Pulmonary artery endothelial cell (primary cell): ENCODE data around the gene FGF9. TPM values are rescaled to one million over a fixed set of nuclear protein-coding genes. Genes with fewer than 3 reads are reported as not detected.

Source experiments
- DNase-seq: peaks from one replicate; pipeline ENCODE4 v3.0.0-alpha.2; 2011; ENCODE audit warnings: low read depth, low spot score
- total RNA-seq: library from RNA; depleted of rRNA; stranded (reverse); fragments of >200 nt; gene quantifications from 2 replicates; pipeline ENCODE4 v1.2.3, GENCODE V29; 2014

Gene FGF9
- total RNA-seq, 1 donor from 2014 or later, result not detected

DNA sequence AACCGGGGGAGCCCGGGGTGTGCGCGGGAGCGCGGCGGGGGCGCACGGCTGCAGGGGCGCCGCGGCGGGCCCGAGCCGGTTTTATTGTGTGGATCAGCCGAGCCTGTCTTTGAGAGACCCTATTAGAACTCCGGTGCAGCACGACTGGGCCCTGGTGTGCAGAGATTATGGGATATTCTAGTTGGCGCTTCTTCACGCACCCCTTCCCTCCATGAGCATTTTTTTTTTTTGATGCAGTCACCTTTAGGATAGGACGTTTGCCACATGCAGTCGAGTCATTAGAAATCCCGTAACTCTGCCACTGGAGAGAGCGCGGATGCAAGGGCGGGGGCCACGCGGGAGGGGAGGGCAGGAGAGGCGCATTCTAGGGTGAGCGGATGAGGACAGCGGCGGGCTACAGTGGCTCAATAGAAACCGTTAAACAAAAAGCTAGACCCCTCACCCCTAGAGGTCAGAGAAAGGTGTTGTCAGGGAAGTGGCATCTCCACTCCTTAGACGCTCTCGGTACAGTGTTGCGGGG, 3.7 kb downstream of the FGF9 start:
- DNase-seq, result no peak

DNA sequence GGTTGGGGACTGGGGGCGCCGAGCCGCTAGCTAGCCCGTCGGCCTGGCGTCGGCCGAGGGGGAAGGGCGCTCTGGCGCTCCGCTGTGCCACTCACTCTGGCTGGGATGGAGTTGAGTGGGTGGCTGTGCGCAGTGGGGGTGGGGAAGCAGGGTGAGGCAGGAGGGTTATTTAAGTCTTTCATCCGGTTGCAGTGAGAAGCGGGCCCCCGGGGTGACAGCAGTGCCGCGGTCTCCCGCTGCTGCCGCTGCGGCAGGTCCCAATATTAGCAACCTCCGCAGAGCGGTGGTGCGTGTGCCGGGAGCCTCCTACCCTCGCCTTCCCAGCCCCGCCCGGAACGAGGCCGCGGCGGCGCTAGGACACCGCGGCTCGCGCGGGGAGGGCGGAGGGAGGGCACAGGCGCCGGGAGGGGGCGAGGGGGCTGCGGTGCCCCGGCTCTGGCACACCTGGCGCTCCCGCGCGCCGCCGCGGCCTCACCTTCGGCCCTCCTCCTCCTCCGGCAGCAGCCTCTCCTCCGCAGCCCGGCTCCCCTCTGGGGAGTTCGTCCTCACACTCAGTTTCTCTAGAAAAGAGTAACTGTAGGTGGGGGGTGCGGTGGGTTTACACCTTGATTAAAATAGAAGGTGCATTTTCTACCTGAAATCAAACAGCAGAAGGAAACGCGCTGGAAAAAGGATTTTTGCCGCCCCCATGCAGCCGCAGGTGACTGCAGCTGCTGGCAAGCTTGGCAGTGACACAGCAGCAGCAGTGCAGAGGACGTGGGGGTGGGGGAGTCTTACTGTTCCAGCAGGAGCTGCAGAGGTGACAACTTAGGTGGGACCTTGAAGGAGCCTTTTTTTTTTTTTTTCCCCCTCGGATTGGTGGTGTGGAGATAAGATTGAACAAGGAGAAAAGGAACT, 4.5 kb downstream of the FGF9 start:
- DNase-seq, result no peak

DNA sequence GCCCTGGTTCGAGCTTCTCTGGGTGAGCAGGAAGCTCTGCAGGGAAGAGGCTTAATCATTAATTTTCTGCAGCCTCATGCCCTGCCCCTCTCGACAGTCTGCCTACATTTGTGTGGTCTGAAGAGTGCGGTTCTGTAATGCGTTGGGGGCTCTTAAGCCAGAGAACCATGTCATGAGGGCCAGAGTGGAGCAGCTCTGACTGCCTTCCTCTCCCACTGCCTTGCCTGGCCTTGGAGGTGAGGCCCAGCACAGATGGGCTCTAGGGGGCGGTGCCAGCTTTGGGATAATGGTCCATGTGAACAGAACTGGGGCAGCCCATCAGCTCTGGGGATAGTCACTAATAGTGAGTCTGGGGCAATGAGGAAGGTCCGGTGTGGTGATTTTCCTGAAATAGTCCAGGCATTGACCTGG, 5.7 kb downstream of the FGF9 start:
- no peak for DNase-seq

DNA sequence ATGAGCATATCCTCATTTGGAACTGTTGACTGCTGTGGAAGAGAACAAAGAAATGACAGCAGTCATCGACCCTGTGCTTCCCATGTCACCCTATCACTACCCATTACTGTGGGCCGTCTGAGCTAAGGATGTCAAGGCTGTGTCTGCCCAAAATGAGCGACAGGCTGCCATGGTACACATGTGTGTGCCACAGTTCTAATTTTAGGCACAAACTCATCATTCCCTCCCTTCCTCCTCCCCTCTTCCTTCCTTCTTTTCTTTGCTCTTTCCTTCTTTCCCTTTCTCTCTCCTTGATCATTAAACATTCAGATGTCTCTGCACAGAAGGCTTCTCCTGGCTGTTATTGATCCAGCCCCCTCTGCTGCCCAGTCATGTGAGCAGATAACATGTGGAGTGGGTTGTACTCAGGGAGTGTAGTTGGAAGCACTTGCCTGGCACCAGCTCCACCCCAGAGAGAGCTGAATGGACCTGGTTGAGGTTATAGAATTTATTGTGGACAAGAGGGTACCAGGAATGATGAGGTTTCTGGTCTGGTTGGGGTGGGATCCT, 6.3 kb downstream of the FGF9 start:
- DNase-seq, result no peak

DNA sequence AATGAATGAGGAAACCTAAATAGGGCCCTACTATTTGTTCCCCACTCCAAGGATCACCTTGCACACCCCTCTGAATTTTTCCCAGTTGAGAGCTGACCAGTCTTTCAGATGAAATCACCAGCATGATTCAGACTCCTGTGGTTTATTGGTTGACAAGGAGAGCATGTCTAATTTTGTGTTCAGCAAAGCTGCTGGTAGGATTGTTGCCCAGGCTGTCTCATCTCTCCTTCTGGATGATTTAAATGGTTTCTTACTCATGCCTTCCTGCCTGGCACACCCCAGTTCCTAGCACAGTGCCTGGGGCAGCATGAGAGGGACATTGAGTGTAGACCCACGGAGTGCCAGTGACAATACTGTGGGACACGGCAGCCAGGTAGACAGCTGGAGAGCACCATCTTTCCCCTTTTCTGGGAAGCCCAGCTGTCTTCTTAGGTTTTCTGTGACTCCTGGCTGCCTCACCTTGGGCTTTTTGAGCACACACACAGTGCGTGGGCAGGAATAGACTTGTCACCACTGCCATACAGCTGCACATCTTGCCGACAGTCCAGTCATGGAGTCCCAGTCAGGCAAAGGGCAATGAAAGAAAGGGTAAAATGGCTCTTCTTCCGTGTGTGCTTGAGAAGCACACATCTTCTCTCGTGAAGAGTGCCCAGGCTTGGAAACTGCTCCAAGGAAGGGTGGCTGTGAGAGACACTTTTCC, 12.3 kb downstream of the FGF9 start:
- DNase-seq, result no peak

DNA sequence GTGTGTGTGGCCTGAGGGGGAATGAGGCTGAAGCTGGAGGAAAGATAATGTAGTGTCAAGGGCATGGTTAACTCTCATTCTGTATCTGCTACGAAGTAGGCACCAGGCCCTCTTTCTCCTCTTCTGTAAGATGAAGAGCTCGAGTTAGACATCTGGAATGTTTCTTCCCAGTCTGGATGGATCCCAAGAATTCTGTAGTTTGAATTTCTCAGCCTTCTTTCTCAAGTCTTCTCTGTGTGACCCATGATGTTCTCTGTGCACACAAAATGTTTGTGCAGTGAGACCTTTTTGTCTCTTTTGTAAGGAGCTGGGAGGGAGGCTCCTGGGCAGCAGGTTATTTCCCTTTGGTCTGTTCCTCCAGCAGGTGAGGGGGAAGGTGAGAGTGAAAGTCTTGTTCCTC, 13.7 kb downstream of the FGF9 start:
- DNase-seq, result no peak

DNA sequence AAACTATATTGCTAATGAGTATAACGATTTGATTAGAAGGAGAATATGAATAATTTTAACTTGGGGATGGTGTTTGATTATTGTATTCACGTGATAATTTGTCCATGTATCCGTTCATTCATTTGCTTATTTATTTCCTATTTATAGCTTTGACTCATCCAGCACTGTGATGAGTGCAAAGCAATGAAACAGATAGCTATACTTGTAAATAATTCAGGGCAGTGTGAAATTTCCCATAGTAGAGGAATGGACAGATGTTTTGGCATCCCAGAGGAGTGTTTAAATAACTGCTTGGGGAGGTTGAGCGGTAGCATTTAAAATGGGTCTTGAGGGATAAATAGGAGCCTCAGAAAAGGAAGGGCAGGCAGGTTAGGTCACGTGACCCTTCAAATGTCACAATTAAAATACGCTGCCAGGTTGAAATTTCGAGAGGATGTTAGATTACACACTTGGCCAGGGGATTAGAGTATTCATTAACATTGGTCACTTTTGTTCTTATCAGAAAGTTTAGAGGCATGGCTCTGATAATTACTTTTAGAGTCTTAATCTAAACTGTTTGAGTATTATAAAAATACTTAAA, 14.7 kb downstream of the FGF9 start:
- DNase-seq, result no peak

DNA sequence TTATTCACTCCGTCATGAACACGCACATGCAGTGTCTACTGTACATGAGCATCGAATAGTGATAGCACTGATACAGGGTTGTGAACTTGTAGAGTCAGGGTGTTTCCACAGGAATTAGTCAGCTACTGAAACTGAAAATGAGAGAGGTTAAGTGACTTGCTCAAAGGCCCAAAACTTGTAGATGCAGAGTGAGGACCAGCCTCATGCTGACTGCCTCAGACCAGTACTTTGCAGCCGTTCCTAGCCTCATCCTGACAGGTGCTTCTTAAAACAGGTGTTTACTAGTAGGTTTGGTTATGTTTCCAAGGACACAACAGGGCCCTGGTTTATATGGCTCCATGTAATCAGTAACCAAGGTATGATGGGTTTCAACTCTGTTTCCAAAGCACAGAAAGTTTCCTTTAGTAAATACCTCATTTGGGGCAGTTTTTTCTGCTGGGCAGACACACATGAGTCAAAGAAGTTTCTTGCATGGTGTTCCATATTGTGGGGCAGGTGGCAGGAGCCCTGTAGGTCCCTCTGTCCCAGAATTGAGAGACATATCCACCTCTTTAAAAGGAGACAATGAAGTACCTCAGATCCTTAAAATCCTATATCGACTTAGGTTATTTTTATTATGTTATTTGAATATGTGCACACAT, 16.0 kb downstream of the FGF9 start:
- no peak for DNase-seq

DNA sequence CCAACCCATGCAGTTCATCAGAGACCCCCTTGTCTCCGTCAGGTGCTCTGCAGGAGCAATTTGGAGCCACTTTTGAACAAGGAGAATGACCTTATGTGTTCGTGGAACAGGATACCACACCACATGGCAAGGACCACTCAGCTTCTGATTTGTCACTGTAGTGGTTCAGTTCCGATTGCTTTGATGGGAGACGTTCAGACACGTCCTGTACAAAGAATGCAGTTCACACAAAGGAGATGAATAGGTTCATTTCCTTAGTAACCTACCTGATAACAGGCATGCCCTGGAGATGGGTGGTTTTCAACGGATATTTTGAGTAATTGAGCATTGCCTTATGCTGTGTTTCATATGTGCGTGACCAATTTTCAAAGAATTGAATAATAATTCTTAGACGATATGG, 17.2 kb downstream of the FGF9 start:
- DNase-seq, result no peak

DNA sequence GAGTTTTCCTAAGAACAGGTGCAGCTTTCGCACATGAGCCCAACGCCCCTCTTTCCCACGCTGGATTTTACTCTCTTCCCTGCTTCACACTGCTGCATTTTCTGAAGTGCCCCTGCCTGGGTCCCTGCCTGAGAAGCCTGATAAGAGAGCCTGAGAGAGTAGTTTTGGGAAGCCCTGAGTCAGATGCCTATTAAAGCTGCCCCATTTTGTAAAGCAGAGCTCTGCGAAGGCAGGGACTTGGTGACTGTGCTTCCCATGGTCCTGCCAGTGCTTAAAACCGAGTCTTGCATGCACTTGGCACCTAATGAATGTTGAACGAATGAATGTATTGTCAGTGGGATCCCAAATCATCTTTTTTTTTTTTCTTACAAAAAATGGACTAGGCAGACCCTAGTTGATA, 18.2 kb downstream of the FGF9 start:
- no peak for DNase-seq

DNA sequence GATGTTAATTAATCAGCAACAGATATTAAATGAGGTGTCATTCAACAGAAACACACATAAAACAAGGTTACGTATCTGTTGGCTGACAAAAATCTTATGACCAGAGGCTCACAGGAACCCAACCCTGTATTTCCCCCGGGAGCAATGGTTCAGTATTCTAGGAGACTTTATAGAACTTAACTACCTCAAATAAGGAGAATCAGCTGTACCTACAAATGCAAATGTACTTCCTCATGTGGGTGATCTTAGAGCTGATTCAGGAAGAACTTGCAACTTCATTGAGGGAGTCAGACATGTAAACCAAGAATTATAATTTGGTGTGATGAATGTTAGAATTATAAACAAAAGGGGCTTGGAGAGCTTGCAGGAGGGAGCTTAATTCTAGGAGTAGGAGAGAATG, 20.1 kb downstream of the FGF9 start:
- DNase-seq, result no peak

DNA sequence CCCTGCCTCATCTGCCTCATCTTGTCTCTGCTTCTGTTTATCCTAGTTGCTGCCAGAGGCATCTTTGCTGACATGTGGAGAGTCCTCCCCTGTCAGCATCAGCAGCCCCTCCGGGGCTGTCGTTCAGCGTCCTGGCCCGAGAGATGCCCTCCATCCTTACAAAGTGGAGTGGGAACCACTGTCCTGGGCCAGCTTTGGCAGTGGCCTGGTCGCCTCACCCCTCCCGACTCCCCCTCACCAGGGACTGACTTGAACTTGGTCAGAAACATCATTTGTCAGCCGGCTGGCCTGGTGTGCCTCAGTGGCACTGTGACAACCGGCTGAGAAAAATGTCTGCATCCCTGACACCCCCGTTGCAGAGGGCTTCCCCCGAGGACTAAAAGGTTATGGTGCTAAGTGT, 20.6 kb downstream of the FGF9 start:
- no peak for DNase-seq

DNA sequence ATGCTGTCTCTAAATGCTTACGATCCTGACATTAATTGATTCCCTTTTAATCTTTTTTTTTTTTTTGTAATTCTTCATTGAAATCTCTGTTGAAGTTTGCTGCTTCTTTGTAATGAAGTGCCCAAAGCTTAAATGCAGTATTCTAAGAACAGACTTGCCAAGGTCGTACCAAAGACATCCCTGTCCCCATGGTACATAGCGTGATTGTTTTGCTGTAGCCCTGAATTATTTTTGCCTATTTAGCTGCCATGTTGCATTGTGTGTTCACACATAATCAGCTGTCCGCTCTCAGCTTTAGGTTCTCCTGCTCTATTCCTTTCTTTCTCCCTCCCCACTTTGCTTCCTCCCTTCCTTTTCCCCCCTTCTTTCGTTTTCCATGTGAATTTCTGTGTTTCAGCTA, 21.1 kb downstream of the FGF9 start:
- DNase-seq, result no peak

DNA sequence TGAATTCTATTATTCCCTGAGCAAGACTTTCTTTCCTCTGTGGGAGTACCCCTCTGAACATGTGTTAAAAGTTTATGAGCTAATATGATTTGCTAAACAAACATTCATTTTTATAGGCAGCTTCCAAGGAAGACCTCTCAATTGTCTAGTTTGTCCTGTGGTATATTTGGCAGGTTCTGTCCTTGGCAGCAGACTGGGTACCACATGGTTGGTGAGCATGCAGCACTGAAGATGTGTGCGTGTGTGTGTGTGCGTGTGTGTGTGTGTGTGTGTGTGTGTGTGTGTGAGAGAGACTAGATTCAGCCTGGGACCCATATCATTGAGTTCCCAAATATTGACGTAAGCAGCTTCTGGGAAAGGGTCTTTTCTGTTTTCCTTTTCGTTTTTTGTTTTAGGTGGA, 24.0 kb downstream of the FGF9 start:
- DNase-seq, result no peak

DNA sequence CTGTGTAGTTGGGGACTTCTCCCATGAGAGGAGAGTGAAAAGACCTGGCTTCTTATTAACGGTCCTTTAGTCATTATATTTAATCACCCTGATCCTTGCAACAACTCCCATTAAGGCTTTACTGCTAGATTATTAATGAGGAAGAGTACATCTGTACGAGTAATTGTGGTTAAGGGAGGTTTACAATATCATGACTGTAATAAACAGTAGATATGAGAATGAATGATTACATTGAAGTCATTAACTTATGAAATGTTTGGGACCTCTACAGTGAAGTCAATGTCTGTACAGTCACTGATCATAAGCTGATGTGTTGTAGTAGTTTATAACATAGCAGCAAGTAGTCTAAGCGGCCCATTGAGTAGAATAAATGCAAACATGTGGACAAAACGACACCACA, 24.7 kb downstream of the FGF9 start:
- DNase-seq, result no peak

DNA sequence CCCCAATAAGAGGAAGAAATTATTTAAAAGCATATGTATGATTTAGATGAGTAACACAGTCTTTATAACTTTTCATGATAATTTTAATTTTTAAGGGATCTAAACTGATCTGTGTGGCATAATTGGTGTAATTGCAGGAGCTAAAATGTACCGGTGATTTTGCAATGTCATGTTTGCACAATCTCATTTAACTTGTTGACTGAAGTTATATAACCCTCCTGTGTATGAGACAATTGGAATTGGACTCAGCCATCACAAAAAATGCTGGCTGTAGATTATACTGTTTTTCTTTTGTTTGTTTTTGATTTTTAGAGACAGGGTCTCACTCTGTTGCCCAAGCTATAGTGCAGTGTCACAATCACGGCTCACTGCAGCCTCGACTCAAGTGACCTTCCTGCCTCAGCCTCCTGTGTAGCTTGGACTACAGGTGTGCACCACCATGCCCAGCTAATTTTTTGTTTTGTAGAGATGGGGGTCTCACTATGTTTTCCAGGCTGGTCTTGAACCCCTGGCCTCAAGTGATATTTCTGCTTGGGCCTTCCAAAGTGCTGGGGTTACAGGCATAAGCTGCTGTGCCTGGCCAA, 26.1 kb downstream of the FGF9 start:
- DNase-seq, result no peak

DNA sequence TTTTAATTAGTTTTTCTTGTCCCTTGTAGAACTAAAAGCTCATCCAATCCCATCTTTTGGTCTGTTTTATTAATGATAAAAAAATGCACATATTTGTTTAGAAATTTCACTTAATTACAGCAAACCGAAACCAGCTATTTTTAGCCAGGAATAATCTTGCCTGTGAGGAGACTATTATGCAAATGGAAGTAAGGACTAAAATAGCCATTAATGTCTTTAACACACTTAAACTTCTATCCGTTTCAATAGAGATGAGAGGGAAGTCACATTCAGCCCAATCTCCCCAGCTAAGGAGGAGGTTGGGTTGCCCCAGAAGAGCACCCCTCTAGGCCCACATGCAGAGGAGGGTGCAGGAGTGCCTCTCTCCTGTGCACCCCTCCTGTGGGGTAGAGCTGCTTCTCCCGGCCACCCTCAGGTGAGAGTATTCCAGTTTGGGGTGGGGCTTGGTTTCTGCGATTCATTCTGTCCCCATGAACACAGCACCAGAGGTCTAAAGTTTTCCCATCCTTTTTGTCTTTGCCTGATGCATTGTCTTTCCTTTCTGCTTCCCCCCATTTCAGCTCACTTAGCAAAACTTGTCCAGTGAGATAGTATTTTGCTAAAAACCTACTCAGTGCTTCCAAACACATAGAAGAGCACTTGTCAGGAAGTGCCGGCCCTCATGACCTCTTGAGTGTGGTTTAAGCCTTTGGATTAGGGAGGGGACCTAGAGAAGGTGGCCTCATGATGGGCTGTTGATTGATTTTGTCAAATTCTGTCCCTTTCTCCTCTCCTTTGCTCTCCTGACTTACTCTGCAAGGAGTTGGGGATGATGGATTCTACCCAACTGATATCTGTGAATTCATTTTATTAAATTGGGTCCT, 28.2 kb downstream of the FGF9 start:
- no peak for DNase-seq

DNA sequence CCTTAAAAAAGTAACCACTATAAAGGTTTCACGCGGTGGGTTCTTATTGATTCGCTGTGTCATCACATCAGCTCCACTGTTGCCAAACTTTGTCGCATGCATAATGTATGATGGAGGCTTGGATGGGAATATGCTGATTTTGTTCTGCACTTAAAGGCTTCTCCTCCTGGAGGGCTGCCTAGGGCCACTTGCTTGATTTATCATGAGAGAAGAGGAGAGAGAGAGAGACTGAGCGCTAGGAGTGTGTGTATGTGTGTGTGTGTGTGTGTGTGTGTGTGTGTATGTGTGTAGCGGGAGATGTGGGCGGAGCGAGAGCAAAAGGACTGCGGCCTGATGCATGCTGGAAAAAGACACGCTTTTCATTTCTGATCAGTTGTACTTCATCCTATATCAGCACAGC, 30.6 kb downstream of the FGF9 start:
- no peak for DNase-seq

DNA sequence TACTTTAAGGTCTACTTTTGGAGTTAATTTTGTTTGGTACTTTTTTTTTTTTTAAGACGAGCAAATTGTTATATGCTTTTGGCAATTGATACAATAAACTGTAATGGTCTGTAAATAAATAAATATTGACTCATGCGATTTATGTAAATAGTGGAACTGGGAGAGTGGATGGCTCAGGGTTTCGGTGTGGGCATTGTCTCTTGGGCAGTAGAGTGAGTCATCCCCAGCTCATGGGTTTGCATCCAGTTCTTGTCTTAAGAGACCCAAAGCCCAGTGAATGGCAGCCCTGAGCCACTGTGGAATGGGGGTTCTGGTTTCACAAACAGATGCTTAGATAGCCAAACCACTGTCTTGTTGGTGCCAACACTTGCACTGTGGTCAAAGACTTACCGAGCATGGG, 33.0 kb downstream of the FGF9 start:
- no peak for DNase-seq

DNA sequence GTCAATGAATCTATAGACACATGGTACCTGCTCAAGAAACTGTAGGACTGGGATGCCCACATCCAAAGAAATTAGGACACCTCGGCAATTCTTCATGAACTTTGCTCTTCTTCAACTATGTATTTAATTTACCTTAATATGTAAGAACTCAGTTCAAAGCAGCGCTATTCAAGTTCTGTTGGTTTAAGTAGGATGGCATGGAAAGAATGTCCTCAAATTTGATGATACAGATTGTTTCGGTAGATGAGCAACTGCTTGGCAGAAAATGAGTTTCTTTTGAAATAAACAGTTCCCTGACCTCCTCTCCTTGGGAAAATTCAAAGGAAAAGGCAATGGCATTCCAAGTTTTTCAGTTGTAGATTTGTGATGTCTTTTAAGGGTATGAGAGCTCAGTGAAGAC, 36.7 kb downstream of the FGF9 start:
- no peak for DNase-seq
